SU-DHL-6 (cell line): Measurements from ENCODE around the gene ATP6V1C2.
A peak's percentile ranks its signal among the peaks of the same experiment; 100 is the strongest.

Experiments used
- H2AFZ ChIP-seq: fragments of 200-600 bp; sonication (generic); 2 replicates; pipeline ENCODE4 v1.6.1; 2014; ENCODE audit warnings: low read depth, mild to moderate bottlenecking, moderate library complexity, mixed read lengths, antibody characterized with exemption, low read length; ENCODE audit not compliant: severe bottlenecking
- H3F3A ChIP-seq: fragments of 200-600 bp; shearing (Covaris generic); 2 replicates; pipeline ENCODE4 v1.6.0; 2016; ENCODE audit warnings: antibody characterized with exemption, mild to moderate bottlenecking; ENCODE audit not compliant: insufficient read depth
- H3K27ac ChIP-seq: fragments of 200-600 bp; sonication (generic); 2 replicates; pipeline ENCODE4 v1.5.1; 2016; ENCODE audit warnings: low read depth, mild to moderate bottlenecking, low read length, moderate library complexity, mixed read lengths
- H3K27me3 ChIP-seq: fragments of 200-600 bp; sonication (generic), shearing (Covaris generic); 2 replicates; pipeline ENCODE4 v1.6.0; 2014; ENCODE audit warnings: mild to moderate bottlenecking, low read length
- H3K36me3 ChIP-seq: fragments of 200-600 bp; sonication (generic); 2 replicates; pipeline ENCODE4 v1.6.1; 2014; ENCODE audit warnings: mild to moderate bottlenecking, low read length, mixed read lengths
- H3K4me2 ChIP-seq: fragments of 300-600, 200-600 bp; shearing (Covaris generic), sonication (generic); 2 replicates; pipeline ENCODE4 v1.6.0; 2014; ENCODE audit warnings: low read length, low read depth, mild to moderate bottlenecking; ENCODE audit not compliant: poor library complexity, severe bottlenecking
- H3K4me3 ChIP-seq: fragments of 200-600 bp; sonication (generic); 2 replicates; pipeline ENCODE4 v1.5.1; 2014; ENCODE audit warnings: antibody characterized with exemption, low read length, mild to moderate bottlenecking, mixed read lengths; ENCODE audit not compliant: insufficient read depth, poor library complexity, severe bottlenecking
- H3K79me2 ChIP-seq: fragments of 200-600 bp; sonication (generic); 2 replicates; pipeline ENCODE4 v1.6.1; 2014; ENCODE audit warnings: mild to moderate bottlenecking, low read length, moderate library complexity; ENCODE audit not compliant: insufficient read depth
- H3K9ac ChIP-seq: fragments of 200-600 bp; sonication (generic); 2 replicates; pipeline ENCODE4 v1.7.0; 2014; ENCODE audit warnings: mild to moderate bottlenecking, low read length
- H3K9me2 ChIP-seq: fragments of 200-600 bp; sonication (generic); replicated peaks from 2 replicates; pipeline ENCODE4 v1.6.1; 2014; ENCODE audit warnings: low read length; ENCODE audit not compliant: insufficient read depth
- H3K9me3 ChIP-seq: fragments of 200-600 bp; sonication (generic); 2 replicates; pipeline ENCODE4 v1.6.1; 2014; ENCODE audit warnings: low read length, mixed read lengths; ENCODE audit not compliant: insufficient read depth
- H4K20me1 ChIP-seq: fragments of 200-600 bp; sonication (generic); 2 replicates; pipeline ENCODE4 v1.6.1; 2014; ENCODE audit warnings: low read depth, mild to moderate bottlenecking, antibody characterized with exemption, low read length, moderate library complexity, mixed read lengths
- CTCF ChIP-seq: fragments of 200-600 bp; sonication (generic); IDR thresholded peaks from one replicate; pipeline ENCODE4 v1.5.1; 2017; ENCODE audit warnings: antibody characterized with exemption, mild to moderate bottlenecking, low read length, moderate library complexity; ENCODE audit not compliant: insufficient read depth, poor library complexity, severe bottlenecking
- EZH2phosphoT487 ChIP-seq: fragments of 200-600 bp; sonication (generic), shearing (Covaris generic); conservative IDR thresholded peaks from 2 replicates; pipeline ENCODE4 v1.6.1; 2018; ENCODE audit warnings: mild to moderate bottlenecking, antibody characterized with exemption, low read length, moderate library complexity, mixed read lengths

Gene ATP6V1C2

GRCh38 chr2:10832203-10832936 is 110.9 kb downstream of the ATP6V1C2 start:
- Histone ChIP-seq H3K9ac (no peak overlapping the region), H3K27ac (no peak overlapping the region), H2AFZ (no peak overlapping the region), H3K36me3 (no peaks in the 10 kb centered on the region), H3K4me2 (no peak overlapping the region), H3K79me2 (no peaks in the 10 kb centered on the region), H3K9me3 (no peaks in the 10 kb centered on the region), H4K20me1 (no peaks in the 10 kb centered on the region), H3F3A (no peaks in the 10 kb centered on the region), H3K27me3 (no peaks in the 10 kb centered on the region), H3K4me3 (no peak overlapping the region), H3K9me2 (no peaks in the 10 kb centered on the region)
- TF ChIP-seq CTCF = peak; percentile 92
- no peak for TF ChIP-seq EZH2phosphoT487

- H3K9ac ChIP-seq = no peak overlapping the region
- H2AFZ ChIP-seq = no peak overlapping the region
These were observed 111.6 kb downstream of the ATP6V1C2 start for GRCh38 chr2:10833021-10833420.

GRCh38 chr2:10834068-10834655 is 112.7 kb downstream of the ATP6V1C2 start:
- H3K4me3 ChIP-seq = no peak overlapping the region
- no peaks in the 10 kb centered on the region for H3K9me3 ChIP-seq
- TF ChIP-seq EZH2phosphoT487 (no peak), CTCF (no peak)
- no peaks in the 10 kb centered on the region for H3F3A ChIP-seq
- H3K79me2 ChIP-seq = no peaks in the 10 kb centered on the region
- no peaks in the 10 kb centered on the region for H3K9me2 ChIP-seq
- no peak overlapping the region for H2AFZ ChIP-seq
- no peak overlapping the region for H3K27ac ChIP-seq
- no peaks in the 10 kb centered on the region for H3K36me3 ChIP-seq
- H3K4me2 ChIP-seq = no peak overlapping the region
- no peak overlapping the region for H3K9ac ChIP-seq
- no peaks in the 10 kb centered on the region for H3K27me3 ChIP-seq
- no peaks in the 10 kb centered on the region for H4K20me1 ChIP-seq

More at GRCh38 chr2:10833021-10833420, 111.6 kb downstream of the ATP6V1C2 start:
- Histone ChIP-seq H3K4me2 (no peak overlapping the region), H3K4me3 (no peak overlapping the region), H3K27me3 (no peaks in the 10 kb centered on the region), H4K20me1 (no peaks in the 10 kb centered on the region), H3K9me2 (no peaks in the 10 kb centered on the region), H3K27ac (no peak overlapping the region), H3K79me2 (no peaks in the 10 kb centered on the region), H3F3A (no peaks in the 10 kb centered on the region), H3K36me3 (no peaks in the 10 kb centered on the region), H3K9me3 (no peaks in the 10 kb centered on the region)
- TF ChIP-seq CTCF = no peak
- TF ChIP-seq EZH2phosphoT487 = no peak
